HCT116 (cell line): ENCODE data around the gene ACTN1. TPM values are rescaled to one million over a fixed set of nuclear protein-coding genes. Genes with fewer than 3 reads are reported as not detected.

Experiments used
- ATAC-seq: fragments of 200-7000 bp; cut with Tn5 transposase; 2 replicates; pipeline ENCODE4 v1.9.1; 2020; ENCODE audit warnings: mild to moderate bottlenecking, moderate library complexity
- BruUV-seq: library from RNA; stranded (reverse); fragments of 400-500 nt; replicated peaks from 2 replicates; lab custom pipeline; 2021; lab: Mats Ljungman, UMichigan
- CTCF ChIA-PET: fragments of 300-600 bp; sonication (Branson Sonifier 250); formaldehyde crosslinking; loops from one replicate; lab custom pipeline; 2021; ENCODE audit warnings: antibody characterized with exemption; lab: Charles Lee
- POLR2A ChIA-PET: fragments of 300-600, 350-600 bp; sonication (Branson Sonifier 250); formaldehyde crosslinking; loops from one replicate; lab custom pipeline; 2021; ENCODE audit warnings: antibody characterized with exemption; lab: Charles Lee
- RAD21 ChIA-PET, 2 experiments: fragments of 300-600 bp; sonication (Branson Sonifier 250); formaldehyde crosslinking; loops; one replicate each; lab custom pipeline; 2023; ENCODE audit warnings: low total read pairs in 2 of 2; ENCODE audit not compliant: uncharacterized antibody in 2 of 2, unreplicated experiment in 2 of 2, low non-redundant PET in 1 of 2; lab: Charles Lee
- DNase-seq: peaks from one replicate; pipeline ENCODE4 v3.0.0-alpha.2; 2010; ENCODE audit warnings: low read depth, low spot score
- H2AFZ ChIP-seq: fragments of 200-600 bp; shearing (Covaris generic), sonication (generic); 2 replicates; pipeline ENCODE4 v1.6.1; 2017; ENCODE audit warnings: low read depth, mixed run types, mixed read lengths, antibody characterized with exemption, low read length; ENCODE audit not compliant: poor library complexity, severe bottlenecking
- H3K27ac ChIP-seq: 2 replicates; pipeline ENCODE4 v1.5.1; 2012; ENCODE audit warnings: low read depth, low read length
- H3K27me3 ChIP-seq: fragments of 200-600 bp; sonication (generic); 2 replicates; pipeline ENCODE4 v1.6.1; 2016; ENCODE audit warnings: mixed run types, low read length, mixed read lengths; ENCODE audit not compliant: insufficient read depth
- H3K36me3 ChIP-seq, 2 experiments: fragments of 200-500 bp in 1 of 2; fragments of 200-600 bp in 1 of 2; sonication (Bioruptor generic) in 1 of 2; sonication (generic) in 1 of 2; 2 replicates each; pipeline versions ENCODE4 v1.5.1 to v1.6.1; 2014 to 2016; ENCODE audit warnings: low read length in 2 of 2, inconsistent platforms in 1 of 2, mixed read lengths in 1 of 2, mixed run types in 1 of 2; ENCODE audit not compliant: insufficient read depth in 2 of 2, control insufficient read depth in 1 of 2
- H3K4me1 ChIP-seq, 2 experiments: fragments of 200-600 bp in 1 of 2; sonication (generic) in 1 of 2; 2 replicates each; pipeline versions ENCODE4 v1.5.1 to v1.6.1; 2012 to 2017; ENCODE audit warnings: low read length in 2 of 2, inconsistent platforms in 1 of 2, mild to moderate bottlenecking in 1 of 2, mixed read lengths in 1 of 2, mixed run types in 1 of 2, moderate library complexity in 1 of 2; ENCODE audit not compliant: insufficient read depth in 2 of 2, control insufficient read depth in 1 of 2
- H3K4me2 ChIP-seq: fragments of 200-600 bp; sonication (generic); 2 replicates; pipeline ENCODE4 v1.6.1; 2017; ENCODE audit warnings: mixed run types, low read length, mixed read lengths
- H3K4me3 ChIP-seq, 2 experiments: fragments of 200-600 bp in 1 of 2; sonication (generic) in 1 of 2; replicated peaks in 1 of 2; 2 replicates each; pipeline ENCODE4 v1.5.1; 2011 to 2016; ENCODE audit warnings: low read length in 2 of 2, control low read depth in 1 of 2, low read depth in 1 of 2, mild to moderate bottlenecking in 1 of 2, mixed read lengths in 1 of 2, mixed run types in 1 of 2
- H3K79me2 ChIP-seq: fragments of 200-600 bp; sonication (generic); 2 replicates; pipeline ENCODE4 v1.6.1; 2017; ENCODE audit warnings: mild to moderate bottlenecking, mixed run types, low read length, moderate library complexity, mixed read lengths; ENCODE audit not compliant: insufficient read depth
- H3K9ac ChIP-seq: fragments of 200-600 bp; sonication (generic); 2 replicates; pipeline ENCODE4 v1.6.1; 2016; ENCODE audit warnings: low read length, mixed read lengths
- H3K9me2 ChIP-seq: fragments of 200-600 bp; sonication (generic), shearing (Covaris generic); 2 replicates; pipeline ENCODE4 v1.6.1; 2017; ENCODE audit warnings: mixed run types, mild to moderate bottlenecking, moderate library complexity; ENCODE audit not compliant: insufficient read depth
- H3K9me3 ChIP-seq, 2 experiments: fragments of 200-500 bp in 1 of 2; fragments of 200-600 bp in 1 of 2; sonication (Bioruptor generic) in 1 of 2; sonication (generic) in 1 of 2; 2 replicates each; pipeline ENCODE4 v1.6.1; 2014 to 2017; ENCODE audit warnings: low read length in 2 of 2, mixed read lengths in 2 of 2, inconsistent platforms in 1 of 2, low read depth in 1 of 2, mild to moderate bottlenecking in 1 of 2, mixed run types in 1 of 2, moderate library complexity in 1 of 2; ENCODE audit not compliant: control insufficient read depth in 1 of 2, insufficient read depth in 1 of 2
- H4K20me1 ChIP-seq: fragments of 200-600 bp; sonication (generic), shearing (Covaris generic); 2 replicates; pipeline ENCODE4 v1.6.1; 2017; ENCODE audit warnings: mixed run types, mild to moderate bottlenecking, moderate library complexity; ENCODE audit not compliant: insufficient read depth
- CBX3 ChIP-seq: IDR thresholded peaks from 2 replicates; pipeline ENCODE4 v1.6.1; 2012; ENCODE audit warnings: low read depth
- CEBPB ChIP-seq: IDR thresholded peaks from 2 replicates; pipeline ENCODE4 v1.6.1; 2012; ENCODE audit warnings: low read depth
- CTCF ChIP-seq, 3 experiments: fragments of 200-600 bp in 1 of 3; sonication (generic) in 1 of 3; IDR thresholded peaks in 2 of 3; conservative IDR thresholded peaks in 1 of 3; 2 replicates each; pipeline ENCODE4 v1.5.1; 2012 to 2017; ENCODE audit warnings: low read depth in 2 of 3, low read length in 2 of 3, antibody characterized with exemption in 1 of 3, borderline replicate concordance in 1 of 3, control low read depth in 1 of 3, mild to moderate bottlenecking in 1 of 3, mixed read lengths in 1 of 3, mixed run types in 1 of 3, moderate library complexity in 1 of 3; ENCODE audit not compliant: insufficient read depth in 1 of 3
- JUND ChIP-seq: IDR thresholded peaks from 2 replicates; pipeline ENCODE4 v1.6.1; 2012
- POLR2A ChIP-seq: IDR thresholded peaks from 2 replicates; pipeline ENCODE4 v1.7.0; 2011; ENCODE audit warnings: borderline replicate concordance; ENCODE audit not compliant: insufficient read depth, insufficient read length; ENCODE audit errors: extremely low read depth
- POLR2AphosphoS5 ChIP-seq: IDR thresholded peaks from 2 replicates; pipeline ENCODE4 v1.6.1; 2011; ENCODE audit warnings: mild to moderate bottlenecking, low read depth, low read length, moderate library complexity
- RAD21 ChIP-seq: IDR thresholded peaks from 2 replicates; pipeline ENCODE4 v1.6.1; 2012; ENCODE audit warnings: low read depth, mild to moderate bottlenecking
- SIN3A ChIP-seq: IDR thresholded peaks from 2 replicates; pipeline ENCODE4 v1.6.1; 2012; ENCODE audit warnings: low read depth
- TCF7L2 ChIP-seq: IDR thresholded peaks from 2 replicates; pipeline ENCODE4 v1.7.0; 2011; ENCODE audit warnings: borderline replicate concordance, inconsistent platforms; ENCODE audit not compliant: insufficient read depth, insufficient read length; ENCODE audit errors: extremely low read depth
- YY1 ChIP-seq: IDR thresholded peaks from 2 replicates; pipeline ENCODE4 v1.6.1; 2011; ENCODE audit warnings: low read length, low read depth, moderate library complexity, mild to moderate bottlenecking; ENCODE audit not compliant: insufficient replicate concordance; ENCODE audit errors: extremely low read depth
- ZFX ChIP-seq: fragments of 450-650 bp; IDR thresholded peaks from 2 replicates; pipeline ENCODE4 v1.6.1; 2017
- intact Hi-C: fragments of 100-400 bp; cut with micrococcal nuclease; formaldehyde crosslinking; loops from 2 replicates; pipeline ENCODE4 v1.10.0; 2022
- total RNA-seq: library from RNA; stranded (reverse); gene quantifications from one replicate; pipeline ENCODE4 v1.2.1, GENCODE V29; 2021; ENCODE audit not compliant: unreplicated experiment
- TF ChIP-seq, protein P1 (sequence below): IDR thresholded peaks from 2 replicates; pipeline ENCODE4 v1.6.1; 2012
- TF ChIP-seq, protein P2 (sequence below): IDR thresholded peaks from 2 replicates; pipeline ENCODE4 v1.6.1; 2011; ENCODE audit warnings: mild to moderate bottlenecking, low read length, moderate library complexity; ENCODE audit not compliant: insufficient replicate concordance; ENCODE audit errors: extremely low read depth

The ACTN1 gene
- total RNA-seq, 1 experiment from 2014 or later: 123 TPM

DNA sequence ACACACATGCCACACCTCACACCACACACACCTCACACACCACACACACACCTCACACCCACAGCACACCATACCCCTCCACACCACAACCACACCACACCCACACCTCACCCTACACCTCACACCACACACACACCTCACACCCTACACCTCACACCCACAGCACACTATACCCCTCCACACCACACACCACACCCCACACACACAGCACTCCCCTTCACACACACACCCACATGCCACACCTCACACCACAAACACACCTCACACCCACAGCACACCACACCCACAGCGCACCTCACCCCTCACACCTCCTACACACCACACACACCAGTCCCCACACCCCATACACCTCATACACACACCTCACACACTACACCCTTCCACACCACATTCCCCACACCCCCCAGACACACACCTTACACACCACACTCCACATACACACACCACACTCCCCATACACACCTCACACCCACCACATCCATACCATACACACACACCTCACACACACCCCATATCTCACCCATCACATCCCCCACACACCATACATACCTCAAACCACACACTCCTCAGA lies 80.0 kb downstream of the ACTN1 start (continued):
- no peak for TF ChIP-seq CTCF (IDR thresholded peaks at IDR 0.05 in 2 of 3, conservative IDR thresholded peaks at IDR 0.05 in 1 of 3; ENCODE audit: borderline replicate concordance in 1 of 3, insufficient read depth in 1 of 3, low read depth in 2 of 3, low read length in 2 of 3)
- TF ChIP-seq, protein P1, sequence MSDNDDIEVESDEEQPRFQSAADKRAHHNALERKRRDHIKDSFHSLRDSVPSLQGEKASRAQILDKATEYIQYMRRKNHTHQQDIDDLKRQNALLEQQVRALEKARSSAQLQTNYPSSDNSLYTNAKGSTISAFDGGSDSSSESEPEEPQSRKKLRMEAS: no peak
- no peak for TF ChIP-seq JUND
- no peak for TF ChIP-seq POLR2A
- TF ChIP-seq, all 23 proteins: peak for 0

- Histone ChIP-seq H2AFZ (no peak overlapping the region), H3K4me1 (no peaks in the 10 kb centered on the region), H3K9ac (no peak overlapping the region), H4K20me1 (no peaks in the 10 kb centered on the region), H3K9me2 (no peaks in the 10 kb centered on the region), H3K27me3 (no peaks in the 10 kb centered on the region), H3K27ac (no peak overlapping the region), H3K4me3 (no peak overlapping the region), H3K36me3 (peaks cover 18 to 25% of the 10 kb centered on the region in 2 experiments; a peak in 3 of 4 replicates), H3K79me2 (no peaks in the 10 kb centered on the region), H3K4me2 (no peak overlapping the region), H3K9me3 (no peaks in the 10 kb centered on the region)
- TF ChIP-seq ZFX (no peak), SIN3A (no peak), TCF7L2 (no peak), CEBPB (no peak), YY1 (no peak), CBX3 (no peak), JUND (no peak), CTCF (IDR thresholded peaks at IDR 0.05 in 2 of 3, conservative IDR thresholded peaks at IDR 0.05 in 1 of 3; ENCODE audit: borderline replicate concordance in 1 of 3, insufficient read depth in 1 of 3, low read depth in 2 of 3, low read length in 2 of 3) (no peak), RAD21 (no peak), POLR2AphosphoS5 (no peak)
- TF ChIP-seq, protein P1: no peak
- TF ChIP-seq, protein P2, sequence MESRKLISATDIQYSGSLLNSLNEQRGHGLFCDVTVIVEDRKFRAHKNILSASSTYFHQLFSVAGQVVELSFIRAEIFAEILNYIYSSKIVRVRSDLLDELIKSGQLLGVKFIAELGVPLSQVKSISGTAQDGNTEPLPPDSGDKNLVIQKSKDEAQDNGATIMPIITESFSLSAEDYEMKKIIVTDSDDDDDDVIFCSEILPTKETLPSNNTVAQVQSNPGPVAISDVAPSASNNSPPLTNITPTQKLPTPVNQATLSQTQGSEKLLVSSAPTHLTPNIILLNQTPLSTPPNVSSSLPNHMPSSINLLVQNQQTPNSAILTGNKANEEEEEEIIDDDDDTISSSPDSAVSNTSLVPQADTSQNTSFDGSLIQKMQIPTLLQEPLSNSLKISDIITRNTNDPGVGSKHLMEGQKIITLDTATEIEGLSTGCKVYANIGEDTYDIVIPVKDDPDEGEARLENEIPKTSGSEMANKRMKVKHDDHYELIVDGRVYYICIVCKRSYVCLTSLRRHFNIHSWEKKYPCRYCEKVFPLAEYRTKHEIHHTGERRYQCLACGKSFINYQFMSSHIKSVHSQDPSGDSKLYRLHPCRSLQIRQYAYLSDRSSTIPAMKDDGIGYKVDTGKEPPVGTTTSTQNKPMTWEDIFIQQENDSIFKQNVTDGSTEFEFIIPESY: no peak
- ChIA-PET POLR2A (no interaction called here), CTCF (no interaction called here), RAD21 (no interaction called here)
- intact Hi-C loops: no loop called here
- DNase-seq: no peak
- BruUV-seq: no TSS peak
- no peak for ATAC-seq
Observed at GRCh38 chr14:68898248-68899032, 80.7 kb downstream of the ACTN1 start.
